ENCODE results near the gene RAD51AP2. TPM values are rescaled to one million over a fixed set of nuclear protein-coding genes. Genes with fewer than 3 reads are reported as not detected.
A peak's percentile ranks its signal among the peaks of the same experiment; 100 is the strongest.
"Not testable (repeated sequence)": the region's sequence is repeated elsewhere in the genome, so short reads cannot be mapped to it uniquely, and the experiment has no call there.

The RAD51AP2 gene
- not detected for polyA plus RNA-seq

DNA sequence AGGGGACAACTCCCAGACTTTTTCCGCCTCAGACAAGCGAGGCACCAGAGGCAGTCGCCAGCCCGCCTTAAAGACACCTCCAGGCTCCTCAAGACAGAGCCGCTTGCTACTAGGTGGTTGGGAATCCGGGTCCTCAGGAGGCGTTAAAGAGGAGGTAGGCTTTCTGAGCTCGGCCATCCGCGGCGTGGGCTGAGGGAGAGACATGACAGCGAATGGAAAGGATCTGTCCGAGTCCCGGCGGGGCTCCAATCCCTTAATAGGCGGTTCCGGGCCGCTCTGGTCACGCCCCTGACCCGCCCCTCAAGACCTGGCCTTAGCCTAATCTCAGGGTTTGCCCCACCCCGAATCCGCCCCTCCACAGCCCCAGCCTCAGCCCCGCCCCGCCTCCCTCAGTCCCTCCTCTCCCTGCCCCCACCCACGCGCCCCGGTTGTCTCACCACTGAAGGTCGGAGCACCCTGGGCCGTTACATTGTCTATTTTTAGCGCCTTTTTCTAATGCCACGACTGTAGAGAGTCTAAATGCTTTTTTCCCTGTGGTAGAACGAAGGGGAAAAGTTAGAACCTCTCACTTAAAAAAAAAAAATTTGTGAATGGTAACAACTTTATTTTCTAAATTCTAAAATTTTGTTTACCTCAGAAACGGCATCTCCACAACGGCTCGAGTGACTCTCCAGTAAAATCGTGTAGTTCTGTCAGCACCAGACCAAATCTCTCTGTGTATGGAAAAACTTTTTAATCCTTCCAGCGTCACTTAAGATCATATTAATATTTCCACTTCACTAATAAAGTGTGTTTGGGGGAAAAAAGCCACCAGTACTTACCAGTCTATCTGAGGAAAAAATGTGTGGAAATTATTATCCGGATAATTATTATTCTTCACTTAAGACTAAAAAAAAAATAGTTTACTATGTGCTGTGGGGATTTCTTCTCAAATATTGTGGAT, at the start of gene RAD51AP2:
Gene RAD51AP2 (minus strand): TSS at position 229 of the 943 bp plus-strand sequence. CDS start 25 bp downstream, at position 204.
- peak within 1 kb of the TSS; percentile 48 to 58 (median 54) for H3K27ac Mint-ChIP-seq
- H3K36me3 Mint-ChIP-seq: peaks cover 1% of the 10 kb centered on the region
- H3K4me3 Mint-ChIP-seq: peak within 1 kb of the TSS; percentile 36 to 85 (median 52)
- H3K4me1 Mint-ChIP-seq: peaks cover 16 to 28% (median 18%) of the 10 kb centered on the region in 3 donors
- H3K27me3 Mint-ChIP-seq: peaks cover 29% of the 10 kb centered on the region
- peaks cover 0 to 3% (median 0%) of the 10 kb centered on the region in 3 donors for H3K9me3 Mint-ChIP-seq

DNA sequence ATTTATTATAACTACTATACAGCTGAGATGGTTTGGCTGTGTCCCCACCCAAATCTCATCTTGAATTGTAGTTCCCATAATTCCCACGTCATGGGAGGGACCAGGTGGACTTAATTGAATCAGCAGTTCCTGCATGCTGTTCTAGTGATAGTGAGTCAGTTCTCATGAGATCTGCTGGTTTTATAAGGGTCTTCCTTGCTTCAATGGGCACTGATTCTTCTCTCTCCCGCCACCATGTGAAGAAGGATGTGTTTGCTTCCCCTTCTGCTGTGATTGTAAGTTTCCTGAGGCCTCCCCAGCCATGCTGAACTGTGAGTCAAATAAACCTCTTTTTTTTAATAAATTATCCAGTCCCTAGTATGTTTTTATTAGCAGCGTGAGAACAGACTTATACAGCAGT, 47.5 kb upstream of the RAD51AP2 start:
- H3K4me3 Mint-ChIP-seq, H3K27ac Mint-ChIP-seq, H3K36me3 Mint-ChIP-seq, H3K4me1 Mint-ChIP-seq, H3K27me3 Mint-ChIP-seq, H3K9me3 Mint-ChIP-seq: not testable (repeated sequence)

DNA sequence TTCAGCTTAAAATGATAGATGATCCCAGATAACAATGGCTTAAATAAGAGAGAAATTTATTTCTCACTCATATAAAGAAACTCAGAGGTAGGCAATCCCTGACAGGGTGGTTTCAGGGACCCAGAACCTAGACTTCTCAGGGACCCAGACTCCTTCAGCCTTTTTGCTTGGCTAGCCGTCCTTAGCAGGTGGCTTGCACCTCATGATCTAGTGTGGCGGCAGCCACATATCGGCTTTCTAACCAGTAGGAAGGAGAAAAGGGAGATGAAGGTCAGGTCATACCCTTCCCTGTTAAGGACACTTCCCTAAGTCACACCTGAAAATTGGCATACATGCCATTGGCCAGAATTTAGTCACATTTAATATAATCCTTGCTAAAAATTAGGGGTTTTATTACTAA, 40.6 kb upstream of the RAD51AP2 start:
- Mint-ChIP-seq H3K27ac (no peak overlapping the region), H3K9me3 (no peaks in the 10 kb centered on the region), H3K36me3 (no peaks in the 10 kb centered on the region), H3K4me3 (no peak overlapping the region), H3K27me3 (no peaks in the 10 kb centered on the region), H3K4me1 (no peaks in the 10 kb centered on the region)

DNA sequence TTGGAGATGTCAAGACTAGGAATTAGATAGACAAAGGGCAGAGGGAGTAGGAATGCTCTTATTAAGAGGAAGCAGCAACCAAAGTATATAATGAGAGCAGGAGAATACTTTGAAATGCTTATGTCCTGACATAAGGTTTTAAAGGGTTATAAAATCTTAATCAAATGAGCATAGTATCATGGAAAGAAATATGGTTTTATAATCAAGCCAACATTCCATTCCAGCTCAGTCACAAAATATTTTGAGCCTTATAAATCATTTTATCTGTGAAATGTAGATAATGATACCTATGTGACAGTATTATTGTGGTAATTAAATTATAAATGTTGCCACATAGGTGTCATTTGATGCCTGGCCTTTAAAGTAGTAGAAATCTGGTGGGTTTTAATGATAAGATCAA, 39.8 kb upstream of the RAD51AP2 start:
- Mint-ChIP-seq H3K36me3 (no peaks in the 10 kb centered on the region), H3K4me3 (no peak overlapping the region)

DNA sequence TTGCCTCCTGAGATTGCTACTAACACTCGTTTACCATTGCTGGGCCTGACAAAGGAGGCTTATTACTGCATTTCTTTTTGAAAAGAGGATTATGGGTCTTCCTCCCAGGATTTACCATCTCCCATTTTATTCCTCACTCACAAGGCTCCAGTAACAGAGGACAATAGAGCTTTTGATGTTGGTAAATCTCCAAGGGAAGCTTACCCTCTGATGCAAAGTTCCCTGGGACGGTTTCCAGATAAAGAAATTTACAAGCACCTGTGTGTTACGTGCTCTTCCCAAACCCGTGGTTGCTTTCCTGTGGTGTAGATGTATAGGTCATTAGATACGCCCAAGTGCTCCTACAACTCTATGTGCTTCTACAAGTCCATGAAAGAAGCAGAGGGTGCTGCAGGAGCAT, 39.4 kb upstream of the RAD51AP2 start:
- peaks cover 3% of the 10 kb centered on the region for H3K27me3 Mint-ChIP-seq
- H3K4me3 Mint-ChIP-seq: no peak overlapping the region
- H3K36me3 Mint-ChIP-seq: no peaks in the 10 kb centered on the region
- peak overlapping the region in 1 of 3 donors; percentile 2 for H3K27ac Mint-ChIP-seq
- H3K9me3 Mint-ChIP-seq: no peaks in the 10 kb centered on the region
- no peaks in the 10 kb centered on the region for H3K4me1 Mint-ChIP-seq

More for the DNA sequence above, 39.8 kb upstream of the RAD51AP2 start:
- Mint-ChIP-seq H3K27ac (no peak overlapping the region), H3K9me3 (no peaks in the 10 kb centered on the region), H3K4me1 (no peaks in the 10 kb centered on the region), H3K27me3 (no peaks in the 10 kb centered on the region)

DNA sequence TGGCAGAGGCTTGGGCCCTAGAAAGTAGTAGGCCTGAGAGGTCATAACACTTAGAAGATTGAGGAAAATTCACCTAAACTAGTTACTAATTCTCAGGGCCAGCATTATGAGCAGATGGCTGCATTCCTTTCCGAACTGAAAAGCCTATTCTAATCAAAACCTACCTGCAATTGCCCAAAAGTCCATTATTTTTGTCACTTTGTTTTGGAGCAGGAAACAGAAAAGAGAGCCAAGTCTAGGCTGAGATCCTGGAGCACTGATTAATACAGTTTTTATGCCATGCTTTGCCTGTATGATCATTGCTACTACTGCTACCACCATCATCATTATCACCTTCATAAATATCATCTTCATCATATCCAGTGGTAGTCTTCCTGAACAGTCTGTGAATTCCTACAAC, 36.9 kb upstream of the RAD51AP2 start:
- Mint-ChIP-seq H3K27ac (no peak overlapping the region), H3K9me3 (no peaks in the 10 kb centered on the region), H3K36me3 (peaks cover 1% of the 10 kb centered on the region), H3K27me3 (peaks cover 10% of the 10 kb centered on the region), H3K4me1 (no peaks in the 10 kb centered on the region), H3K4me3 (no peak overlapping the region)

DNA sequence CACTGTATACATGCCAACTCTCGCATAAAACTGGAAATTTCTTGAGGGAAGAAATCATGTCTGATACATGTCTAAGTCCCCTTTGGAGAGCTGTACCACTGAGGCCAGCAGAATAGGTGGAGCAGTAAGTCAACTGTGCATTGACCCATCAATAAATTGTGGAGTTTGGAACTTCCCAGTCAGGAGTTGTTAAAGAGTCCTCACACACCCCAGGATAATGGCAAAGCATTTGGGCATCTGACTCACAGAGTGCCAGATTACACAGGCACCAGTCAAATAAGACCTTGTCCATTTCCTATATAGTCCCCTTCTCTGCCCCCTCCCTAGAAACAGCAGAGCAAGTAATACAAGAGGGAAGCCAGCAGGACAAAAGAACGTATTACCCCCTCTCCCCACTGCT, 32.7 kb upstream of the RAD51AP2 start:
- H3K4me1 Mint-ChIP-seq: no peaks in the 10 kb centered on the region
- no peaks in the 10 kb centered on the region for H3K9me3 Mint-ChIP-seq
- H3K27ac Mint-ChIP-seq: no peak overlapping the region
- peaks cover 17% of the 10 kb centered on the region for H3K27me3 Mint-ChIP-seq
- H3K4me3 Mint-ChIP-seq: no peak overlapping the region
- peaks cover 1% of the 10 kb centered on the region for H3K36me3 Mint-ChIP-seq

DNA sequence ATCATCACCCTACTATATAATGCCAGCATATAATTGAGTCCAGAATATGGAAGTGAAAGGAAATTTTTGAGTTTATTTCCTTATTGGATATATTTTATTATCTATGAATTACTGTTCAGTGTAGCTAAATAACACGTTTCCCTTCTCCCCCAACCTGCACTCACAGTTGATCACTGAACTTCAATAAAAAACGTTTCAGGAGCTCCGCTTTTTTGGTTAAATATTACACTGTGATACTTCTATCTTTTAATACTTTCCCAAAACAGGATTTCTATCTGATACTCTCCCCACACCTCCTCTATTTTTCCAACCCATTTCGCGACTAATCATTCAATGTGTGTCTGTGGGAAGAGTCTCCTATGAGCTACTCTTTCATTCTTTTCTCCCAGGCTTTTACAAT, 29.5 kb upstream of the RAD51AP2 start:
- Mint-ChIP-seq H3K4me1 (no peaks in the 10 kb centered on the region), H3K9me3 (peaks cover 0 to 2% (median 0%) of the 10 kb centered on the region in 3 donors), H3K4me3 (no peak overlapping the region), H3K27ac (no peak overlapping the region), H3K36me3 (peaks cover 1% of the 10 kb centered on the region), H3K27me3 (peaks cover 25% of the 10 kb centered on the region)

DNA sequence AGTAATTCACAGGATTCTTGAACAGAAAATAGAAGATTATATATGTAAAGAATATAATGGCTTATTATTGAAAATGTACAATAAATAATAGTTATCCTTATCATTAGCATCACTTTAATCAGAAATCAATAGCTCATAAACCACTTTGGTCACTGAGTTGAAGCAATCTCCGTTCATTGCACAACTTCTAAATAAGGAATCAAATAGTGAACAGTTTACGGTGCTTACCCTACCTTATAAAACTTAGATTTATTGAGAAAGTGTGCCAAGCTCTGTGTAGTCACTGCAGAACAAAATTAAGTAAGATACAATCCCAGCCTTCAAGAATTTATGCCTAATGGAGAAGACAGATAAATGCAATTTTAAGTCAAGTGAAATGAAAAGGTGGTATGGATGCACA, 29.0 kb upstream of the RAD51AP2 start:
- peaks cover 27% of the 10 kb centered on the region for H3K27me3 Mint-ChIP-seq
- H3K4me1 Mint-ChIP-seq: no peaks in the 10 kb centered on the region
- no peak overlapping the region for H3K27ac Mint-ChIP-seq
- peaks cover 0 to 2% (median 0%) of the 10 kb centered on the region in 3 donors for H3K9me3 Mint-ChIP-seq
- peaks cover 1% of the 10 kb centered on the region for H3K36me3 Mint-ChIP-seq
- no peak overlapping the region for H3K4me3 Mint-ChIP-seq

DNA sequence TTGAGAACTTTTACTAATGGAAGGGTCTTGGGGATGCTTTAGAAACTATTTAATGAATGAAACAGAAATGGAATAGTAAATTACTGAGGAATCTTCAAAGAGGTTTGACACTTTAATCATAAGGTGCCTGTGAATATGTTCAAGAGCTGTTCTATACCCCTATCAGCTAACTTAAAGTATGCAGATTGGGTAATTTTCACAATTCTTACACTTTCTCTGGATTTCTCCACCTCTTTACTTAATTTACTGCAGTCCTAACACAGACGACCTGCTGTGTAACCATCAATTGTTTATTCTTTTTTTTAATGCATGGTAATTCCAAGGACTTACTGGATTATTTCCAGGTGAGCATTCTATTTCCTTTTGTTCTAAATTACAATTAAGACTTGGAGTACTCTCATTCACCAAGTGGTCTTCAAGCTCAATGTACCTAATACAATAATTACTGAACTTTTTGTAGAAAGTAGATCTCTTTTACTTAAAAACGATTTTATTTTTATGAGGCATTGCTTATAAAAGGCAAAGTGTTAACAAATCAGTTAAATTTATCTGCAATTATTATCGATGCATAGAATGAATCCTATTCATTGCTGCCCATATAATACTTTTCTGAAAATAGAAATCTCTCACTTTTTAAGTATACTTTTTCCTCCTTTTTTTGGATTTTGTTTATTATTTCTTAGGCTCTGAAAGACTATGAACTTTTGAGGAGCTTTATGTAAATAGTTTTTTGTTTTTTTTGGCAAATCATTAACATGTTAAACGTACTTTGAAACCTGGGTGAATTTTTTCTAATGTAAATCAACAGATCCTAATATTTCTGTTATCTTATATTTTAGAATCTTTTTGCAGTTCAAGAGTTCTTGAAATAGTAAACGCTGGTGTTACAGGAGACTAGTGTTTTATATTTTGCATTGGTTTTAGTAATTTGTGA, 27.7 kb upstream of the RAD51AP2 start:
- H3K9me3 Mint-ChIP-seq: peaks cover 0 to 5% (median 2%) of the 10 kb centered on the region in 3 donors
- H3K27me3 Mint-ChIP-seq: peaks cover 31% of the 10 kb centered on the region

DNA sequence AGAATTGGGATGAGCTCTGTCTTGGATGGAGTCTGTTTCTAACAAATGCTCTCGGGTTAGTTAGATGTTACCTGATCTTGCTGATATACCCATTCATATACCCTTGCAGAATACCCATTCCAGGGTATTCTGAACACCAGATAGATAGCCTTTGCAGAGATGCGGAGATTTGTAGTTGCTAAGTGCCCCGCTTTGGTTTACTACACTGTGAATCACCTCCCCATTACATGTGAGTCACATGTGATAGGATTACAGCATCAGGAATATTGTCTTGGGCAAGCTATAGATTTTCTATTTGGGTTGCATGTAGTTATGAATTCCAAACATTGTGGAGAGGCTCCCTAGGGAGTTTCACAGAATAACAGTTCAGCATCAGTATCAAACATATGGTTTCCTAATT, 26.0 kb upstream of the RAD51AP2 start:
- Mint-ChIP-seq H3K27me3 (peaks cover 42% of the 10 kb centered on the region), H3K27ac (no peak overlapping the region), H3K4me1 (peaks cover 0 to 12% (median 11%) of the 10 kb centered on the region in 3 donors), H3K4me3 (no peak overlapping the region), H3K9me3 (peaks cover 0 to 6% (median 2%) of the 10 kb centered on the region in 3 donors), H3K36me3 (no peaks in the 10 kb centered on the region)

More for the DNA sequence above, 27.7 kb upstream of the RAD51AP2 start:
- no peak overlapping the region for H3K27ac Mint-ChIP-seq
- no peaks in the 10 kb centered on the region for H3K36me3 Mint-ChIP-seq
- peaks cover 0 to 6% (median 4%) of the 10 kb centered on the region in 3 donors for H3K4me1 Mint-ChIP-seq
- H3K4me3 Mint-ChIP-seq: no peak overlapping the region

DNA sequence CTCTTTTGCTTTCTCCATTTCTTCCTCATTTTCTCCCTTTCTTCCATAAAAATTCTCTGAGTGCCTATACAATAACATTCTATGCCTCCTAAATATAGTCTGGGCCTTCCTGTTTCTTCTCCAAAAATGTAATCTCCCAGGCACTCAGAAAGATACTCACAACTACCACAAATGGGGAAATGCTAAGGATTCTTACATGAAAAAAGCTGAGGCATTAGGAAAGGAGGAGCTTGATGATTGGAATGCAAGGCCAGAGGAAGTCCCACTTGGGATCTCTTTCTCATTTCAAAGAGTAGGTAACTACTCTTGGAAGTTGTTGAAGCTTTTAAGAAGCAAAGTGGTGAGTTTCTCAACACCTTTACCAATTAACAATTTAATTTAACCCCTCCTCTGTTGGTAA, 25.6 kb upstream of the RAD51AP2 start:
- no peak overlapping the region for H3K4me3 Mint-ChIP-seq
- peaks cover 0 to 12% (median 11%) of the 10 kb centered on the region in 3 donors for H3K4me1 Mint-ChIP-seq
- peaks cover 0 to 6% (median 2%) of the 10 kb centered on the region in 3 donors for H3K9me3 Mint-ChIP-seq
- peaks cover 46% of the 10 kb centered on the region for H3K27me3 Mint-ChIP-seq
- H3K36me3 Mint-ChIP-seq: no peaks in the 10 kb centered on the region
- H3K27ac Mint-ChIP-seq: no peak overlapping the region

DNA sequence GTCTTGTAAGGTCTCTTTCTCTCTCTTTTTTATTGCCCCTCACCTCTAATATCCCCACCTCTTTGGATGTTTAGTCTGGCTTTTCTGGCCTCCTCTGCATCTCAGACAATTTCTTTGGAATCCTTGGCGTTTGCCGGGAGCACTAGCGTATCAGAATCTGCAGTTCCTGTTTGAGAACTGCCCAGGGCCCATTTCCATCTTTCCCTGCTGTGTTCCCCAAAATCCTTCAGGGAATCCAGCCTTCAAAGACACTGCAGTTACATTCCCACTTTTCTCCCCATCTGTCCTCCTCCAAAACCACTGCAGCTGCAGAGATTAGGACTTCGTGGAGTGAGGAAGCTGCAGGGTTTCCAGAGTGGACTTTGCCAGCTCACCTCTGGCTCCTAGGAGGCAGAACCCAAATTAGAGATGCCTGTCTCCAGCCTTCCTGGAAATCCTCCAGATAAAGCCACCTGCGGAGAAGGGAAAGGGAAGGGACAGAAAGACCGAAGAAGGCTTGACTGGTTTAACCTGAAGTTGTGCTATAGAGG, 25.0 kb upstream of the RAD51AP2 start:
- H3K36me3 Mint-ChIP-seq: no peaks in the 10 kb centered on the region
- H3K4me1 Mint-ChIP-seq: peaks cover 0 to 16% (median 15%) of the 10 kb centered on the region in 3 donors

DNA sequence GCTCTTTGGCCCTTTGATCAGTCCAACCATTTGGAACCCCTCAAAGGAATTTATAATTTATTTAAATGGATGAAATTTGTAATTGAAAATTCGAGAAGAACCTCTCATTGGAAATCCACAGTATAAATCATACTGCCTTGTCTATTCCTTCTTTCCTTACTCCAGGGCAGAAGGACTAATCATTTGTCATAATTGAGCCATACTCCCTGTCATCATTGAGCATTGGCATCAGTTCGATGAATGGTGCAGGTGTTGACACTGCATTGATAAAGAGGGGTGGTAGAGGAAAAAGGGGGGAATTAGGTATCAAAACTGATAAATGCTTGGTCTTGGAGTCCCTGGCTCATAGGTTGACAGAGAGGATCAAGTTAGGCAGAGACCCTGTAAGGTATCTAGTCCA, 24.2 kb upstream of the RAD51AP2 start:
- peaks cover 50% of the 10 kb centered on the region for H3K27me3 Mint-ChIP-seq
- no peak overlapping the region for H3K27ac Mint-ChIP-seq
- no peak overlapping the region for H3K4me3 Mint-ChIP-seq
- peaks cover 0 to 6% (median 3%) of the 10 kb centered on the region in 3 donors for H3K9me3 Mint-ChIP-seq
- H3K4me1 Mint-ChIP-seq: peaks cover 0 to 18% (median 17%) of the 10 kb centered on the region in 3 donors
- H3K36me3 Mint-ChIP-seq: no peaks in the 10 kb centered on the region

More for the DNA sequence above, 25.0 kb upstream of the RAD51AP2 start:
- Mint-ChIP-seq H3K9me3 (peaks cover 0 to 6% (median 2%) of the 10 kb centered on the region in 3 donors), H3K27ac (no peak overlapping the region), H3K4me3 (no peak overlapping the region), H3K27me3 (peaks cover 45% of the 10 kb centered on the region)

All from IgD-negative memory B cell (primary cell).